Eye (tissue), 1 donor: Measurements from ENCODE around the gene PLIN1.
"Not testable (repeated sequence)": the region's sequence is repeated elsewhere in the genome, so short reads cannot be mapped to it uniquely, and the experiment has no call there.

Experiments
- DNase-seq: peaks from one replicate; pipeline ENCODE4 v3.0.0-alpha.2; 2015

Gene PLIN1, protein sequence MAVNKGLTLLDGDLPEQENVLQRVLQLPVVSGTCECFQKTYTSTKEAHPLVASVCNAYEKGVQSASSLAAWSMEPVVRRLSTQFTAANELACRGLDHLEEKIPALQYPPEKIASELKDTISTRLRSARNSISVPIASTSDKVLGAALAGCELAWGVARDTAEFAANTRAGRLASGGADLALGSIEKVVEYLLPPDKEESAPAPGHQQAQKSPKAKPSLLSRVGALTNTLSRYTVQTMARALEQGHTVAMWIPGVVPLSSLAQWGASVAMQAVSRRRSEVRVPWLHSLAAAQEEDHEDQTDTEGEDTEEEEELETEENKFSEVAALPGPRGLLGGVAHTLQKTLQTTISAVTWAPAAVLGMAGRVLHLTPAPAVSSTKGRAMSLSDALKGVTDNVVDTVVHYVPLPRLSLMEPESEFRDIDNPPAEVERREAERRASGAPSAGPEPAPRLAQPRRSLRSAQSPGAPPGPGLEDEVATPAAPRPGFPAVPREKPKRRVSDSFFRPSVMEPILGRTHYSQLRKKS

DNA sequence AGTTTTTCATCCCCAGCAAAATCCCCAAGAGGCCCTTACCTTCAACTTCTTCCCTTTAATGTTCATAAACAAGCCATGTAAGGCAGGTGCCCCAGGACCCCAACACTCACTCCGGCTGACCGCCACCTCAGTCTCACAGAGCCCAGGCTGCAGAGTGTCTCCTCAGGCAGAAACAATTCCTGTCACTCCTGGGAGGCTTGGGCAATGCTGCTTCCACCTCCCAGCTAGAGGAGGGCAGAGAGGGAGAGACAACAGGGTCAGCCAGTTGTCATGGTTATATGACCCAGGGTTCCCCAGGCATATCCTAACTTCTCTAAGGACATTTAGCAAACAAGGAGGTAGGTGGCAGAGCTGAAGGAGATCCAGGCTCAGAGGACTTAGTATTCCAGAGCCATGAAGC is at the start of gene PLIN1:
Gene PLIN1, minus strand, starts transcription at position 156 of the 400 bp plus-strand sequence. CDS start 1,878 bp downstream, outside the sequence.
- peak; percentile 43 for DNase-seq

DNA sequence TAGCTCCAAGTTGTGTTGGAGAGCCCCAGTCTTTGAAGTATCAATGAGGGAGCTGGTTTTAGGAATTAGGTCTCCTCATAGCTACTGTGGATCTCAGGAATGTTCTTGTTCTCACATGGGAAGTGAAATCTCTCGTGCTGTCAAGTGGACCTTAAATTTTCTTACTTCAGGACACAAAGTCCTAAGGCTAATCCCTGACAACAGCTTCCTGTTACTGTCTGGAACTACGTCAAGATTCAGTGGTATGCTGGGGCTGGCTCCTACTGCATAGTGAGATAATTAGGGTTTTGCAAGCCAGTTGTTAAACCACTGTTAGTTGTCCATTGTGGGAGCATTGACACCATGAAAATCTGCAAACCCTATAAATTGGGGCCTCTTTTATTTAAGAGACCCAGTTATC is 49.1 kb upstream of the PLIN1 start:
- DNase-seq: no peak

DNA sequence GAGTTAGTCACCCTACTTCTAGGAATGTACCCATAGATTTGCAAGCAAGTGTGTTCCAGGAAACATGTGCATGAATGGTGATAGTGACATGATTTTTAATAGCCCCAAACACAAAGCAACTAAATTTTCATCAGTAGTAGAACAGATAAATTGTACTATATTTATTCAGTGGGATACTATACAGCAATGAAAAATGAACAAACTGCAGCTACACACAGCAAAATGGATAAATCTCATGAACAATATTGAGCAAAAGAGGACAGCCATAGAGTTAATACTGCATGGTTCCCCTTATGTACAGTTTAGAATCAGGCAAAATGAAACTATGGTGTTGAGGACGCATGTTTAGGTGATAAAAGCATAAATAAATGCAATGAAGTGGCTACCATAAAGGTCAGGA is 45.9 kb upstream of the PLIN1 start:
- no peak for DNase-seq

DNA sequence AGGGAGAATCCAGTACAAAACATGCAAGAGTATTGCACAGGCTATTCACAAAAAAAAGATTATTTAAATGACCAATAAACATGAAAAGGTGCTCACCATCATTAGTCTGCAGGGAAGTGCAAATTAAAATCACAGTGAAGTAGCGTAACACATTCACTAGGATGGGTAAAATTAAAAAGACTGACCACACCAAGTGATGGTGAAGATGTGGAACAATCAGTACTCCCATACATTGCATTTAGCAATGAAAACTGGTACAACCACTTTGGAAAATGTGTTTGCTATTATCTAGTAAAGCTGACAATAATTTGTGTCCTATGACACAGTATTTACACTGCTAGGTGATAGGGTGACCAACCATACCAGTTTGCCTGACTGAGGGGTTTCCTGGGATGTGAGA is 45.5 kb upstream of the PLIN1 start:
- DNase-seq: no peak

DNA sequence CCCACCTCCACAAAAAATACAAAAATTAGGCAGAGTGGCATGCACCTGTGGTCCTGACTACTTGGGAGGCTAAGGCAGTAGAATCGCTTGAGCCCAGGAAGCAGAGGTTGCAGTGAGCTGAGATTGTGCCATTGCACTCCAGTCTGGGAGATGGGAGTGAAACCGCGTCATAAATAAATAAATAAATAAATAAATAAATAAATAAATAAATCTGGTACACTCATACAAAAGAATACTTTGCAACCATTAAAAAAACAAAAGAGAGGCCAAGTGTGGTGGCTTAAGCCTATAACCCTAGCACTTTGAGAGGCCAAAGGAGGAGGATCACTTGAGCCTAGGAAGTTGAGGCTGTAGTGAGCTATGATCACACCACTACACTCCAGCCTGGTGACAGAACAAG is 43.9 kb upstream of the PLIN1 start:
- no peak for DNase-seq

DNA sequence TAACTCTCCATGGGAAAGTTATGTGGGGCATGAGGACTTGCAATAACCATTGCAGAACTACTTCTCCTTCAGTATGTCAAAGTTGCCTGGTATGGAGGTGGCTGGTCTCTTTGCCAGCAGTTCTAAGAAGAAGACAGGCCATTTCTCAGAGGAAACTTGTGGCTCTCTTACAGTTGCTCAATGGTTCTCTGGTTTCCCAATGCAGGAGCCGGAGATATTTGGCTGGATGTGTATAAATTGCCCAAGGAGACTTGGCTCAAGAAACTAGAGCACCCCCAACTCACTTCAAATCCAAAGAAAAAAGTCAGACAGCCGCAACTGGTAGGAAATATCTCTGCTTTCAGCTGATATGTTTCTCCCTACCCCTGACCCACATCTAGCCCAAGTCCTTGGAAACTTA is 35.6 kb upstream of the PLIN1 start:
- no peak for DNase-seq

DNA sequence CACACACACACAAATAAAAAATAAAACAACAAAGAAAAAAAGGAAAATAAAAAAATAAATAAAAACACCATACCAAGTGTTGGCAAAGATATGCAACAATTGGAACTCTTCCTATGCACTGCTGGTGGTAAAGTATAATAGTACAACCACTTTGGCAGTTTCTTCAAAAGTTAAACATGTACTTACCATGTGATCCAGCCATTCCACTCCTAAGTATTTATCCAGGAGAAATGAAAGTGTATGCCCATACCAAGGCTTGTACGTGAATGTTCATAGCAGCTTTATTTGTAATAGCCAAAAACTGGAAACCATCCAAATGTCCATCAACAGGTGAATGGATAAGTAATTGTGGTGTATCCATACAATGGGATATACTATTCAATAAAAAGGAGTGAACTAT is 28.4 kb upstream of the PLIN1 start:
- DNase-seq: no peak

DNA sequence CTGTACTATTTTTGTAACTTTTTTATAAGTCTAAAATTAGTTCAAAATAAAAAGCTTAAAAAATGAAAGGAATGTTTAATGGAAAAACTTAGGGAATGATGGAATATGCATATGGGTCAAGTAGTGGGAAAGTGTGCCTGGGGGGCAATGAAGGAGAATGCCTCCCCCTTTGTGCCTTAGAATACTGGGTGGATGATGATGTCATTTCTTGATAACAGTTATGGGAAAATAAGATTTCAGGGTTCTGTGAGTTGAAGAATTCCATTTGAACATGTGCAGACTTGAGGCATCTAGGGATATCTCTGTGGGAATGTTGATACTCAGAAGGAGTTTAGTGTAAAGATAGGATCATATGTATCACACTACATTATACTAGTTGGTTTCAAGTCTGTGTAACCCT is 25.2 kb upstream of the PLIN1 start:
- DNase-seq: no peak

DNA sequence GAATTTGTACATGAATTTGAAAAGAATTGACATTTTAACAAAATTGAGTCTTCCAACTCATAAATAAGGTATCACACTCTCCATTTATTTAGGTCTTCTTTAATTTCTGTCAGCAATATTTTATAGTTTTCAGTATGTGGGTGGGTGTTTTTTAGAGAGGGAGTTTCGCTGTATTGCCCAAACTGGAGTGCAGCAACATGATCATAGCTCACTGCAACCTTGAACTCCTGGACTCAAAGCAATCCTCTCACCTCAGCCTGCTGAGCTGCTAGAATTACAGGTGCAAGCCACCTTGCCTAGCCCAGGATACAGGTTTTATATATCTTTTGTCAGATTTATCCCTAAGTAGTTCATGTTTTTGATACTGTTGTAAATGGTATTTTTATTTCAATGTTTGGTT is 16.0 kb upstream of the PLIN1 start:
- no peak for DNase-seq

DNA sequence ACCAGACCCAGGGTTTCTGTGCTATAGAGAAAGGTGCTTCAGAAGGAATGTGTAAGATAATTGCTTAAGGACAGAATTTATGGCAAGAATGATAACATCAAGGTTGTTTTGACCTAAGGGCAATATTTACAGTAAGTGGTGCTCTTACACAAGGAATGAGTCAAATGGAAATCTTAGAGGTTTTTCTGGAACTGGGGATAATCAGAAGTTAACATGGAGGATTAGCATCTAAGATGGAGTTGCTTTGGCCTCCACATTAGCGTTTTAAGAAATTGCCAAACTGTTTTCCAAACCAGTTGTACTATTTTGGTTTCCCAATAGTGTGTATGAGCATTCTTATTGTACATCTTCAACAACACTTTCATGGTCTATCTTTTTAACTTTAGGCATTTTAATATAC is 14.5 kb upstream of the PLIN1 start:
- DNase-seq: no peak

DNA sequence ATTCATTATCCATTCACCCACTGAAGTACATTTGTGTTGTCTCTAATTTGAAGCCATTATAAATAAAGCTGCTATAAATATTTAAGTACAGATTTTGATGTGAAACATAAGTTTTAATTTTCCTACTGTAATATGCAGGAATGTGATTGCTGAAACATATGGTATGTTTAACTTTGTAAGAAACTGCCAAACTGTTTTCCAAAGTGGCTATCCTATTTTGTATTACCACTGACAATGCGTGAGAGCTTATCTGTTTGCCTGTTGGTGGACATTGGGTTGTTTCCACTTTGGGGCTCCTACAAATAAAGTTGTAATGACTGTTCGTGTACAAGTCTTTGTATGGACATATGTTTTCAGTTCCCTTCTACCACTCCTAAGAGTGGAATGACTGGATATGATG is 13.9 kb upstream of the PLIN1 start:
- no peak for DNase-seq

DNA sequence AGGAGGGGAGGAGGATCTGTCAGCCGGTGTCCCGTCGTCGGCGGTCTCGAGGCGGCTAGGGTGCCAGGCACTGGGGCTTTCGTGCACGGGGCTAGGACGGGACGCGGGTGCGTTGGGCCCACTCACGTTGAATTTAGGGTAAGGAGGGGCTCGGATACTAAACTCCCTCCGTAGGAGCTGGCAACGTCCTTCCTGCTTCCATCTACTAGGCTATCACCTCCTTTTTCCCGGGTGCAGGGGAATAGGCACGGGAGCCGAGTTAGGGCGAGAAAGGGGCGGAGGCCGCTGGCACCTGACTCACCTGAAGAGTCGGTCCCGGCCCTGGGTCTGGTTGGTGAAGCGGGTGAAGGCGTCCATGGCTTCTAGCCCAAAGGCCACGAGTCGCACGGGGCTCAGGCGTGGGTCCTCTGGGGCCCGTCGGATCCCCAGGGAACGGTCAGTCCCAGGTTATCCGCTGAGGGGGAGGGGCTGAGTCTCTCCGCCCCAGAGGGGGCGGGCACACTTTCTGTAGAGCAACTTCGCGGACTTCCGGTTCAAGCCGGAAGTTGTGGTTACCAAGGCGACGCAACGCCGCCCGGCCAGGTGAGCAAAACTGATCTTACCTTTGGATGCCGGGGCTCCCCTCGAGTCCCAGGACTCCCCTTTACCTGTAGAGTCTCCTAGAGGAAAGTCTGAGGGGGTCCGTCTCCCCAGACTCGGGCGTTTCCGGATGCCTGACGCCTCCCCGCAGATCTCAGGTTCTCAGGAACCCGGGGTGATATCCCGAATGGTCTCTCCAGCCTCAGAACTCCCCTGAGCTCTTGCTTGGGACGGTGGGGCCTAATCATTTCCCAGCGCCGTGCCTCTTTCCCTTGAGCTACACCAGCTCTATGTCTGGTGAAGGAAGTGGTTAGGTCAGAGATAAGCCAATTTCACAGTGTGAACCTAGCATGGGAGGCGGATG is 11.4 kb upstream of the PLIN1 start, which contains the start of the genes PEX11A and WDR93:
Gene PEX11A, minus strand, starts transcription at position 479 of the 943 bp plus-strand sequence. Its CDS starts 122 bp downstream, at position 357.
Gene WDR93, plus strand, starts transcription at position 536 of the 943 bp plus-strand sequence. CDS start 10,936 bp downstream, outside the sequence.
- peak; percentile 92 for DNase-seq

DNA sequence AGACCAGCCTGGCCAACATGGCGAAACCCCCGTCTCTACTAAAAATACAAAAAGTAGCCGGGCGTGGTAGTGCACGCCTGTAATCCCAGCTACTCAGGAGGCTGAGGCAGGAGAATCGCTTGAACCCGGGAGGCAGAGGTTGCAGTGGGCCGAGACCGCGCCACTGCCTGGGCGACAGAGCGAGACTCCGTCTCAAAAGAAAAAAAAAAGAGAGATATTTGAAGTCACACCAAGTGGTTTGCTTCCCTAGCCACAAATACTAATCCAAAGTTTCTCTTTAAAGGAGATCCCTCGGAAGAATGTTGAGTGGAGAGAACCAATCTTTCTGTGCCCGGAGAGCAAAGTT is 10.7 kb upstream of the PLIN1 start:
- DNase-seq: not testable (repeated sequence)

DNA sequence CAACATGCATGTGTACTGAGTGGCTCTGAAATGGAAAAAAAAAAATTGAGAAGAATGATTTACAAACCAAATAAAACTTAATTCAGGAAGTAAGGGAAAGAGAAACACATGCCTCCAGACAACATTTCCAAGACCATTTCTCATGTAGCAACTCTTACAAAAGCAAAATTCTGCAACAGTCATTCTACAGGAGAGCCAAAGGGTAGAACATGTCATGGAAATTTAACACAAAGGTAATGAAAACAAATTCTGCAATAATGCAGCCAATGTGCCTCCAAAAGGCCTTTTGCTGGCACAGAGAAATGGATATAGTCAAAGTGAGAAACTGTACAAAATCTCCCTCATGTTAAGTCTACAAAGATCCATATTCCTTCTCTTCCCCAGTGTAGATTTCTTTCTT is 7.4 kb upstream of the PLIN1 start:
- no peak for DNase-seq

DNA sequence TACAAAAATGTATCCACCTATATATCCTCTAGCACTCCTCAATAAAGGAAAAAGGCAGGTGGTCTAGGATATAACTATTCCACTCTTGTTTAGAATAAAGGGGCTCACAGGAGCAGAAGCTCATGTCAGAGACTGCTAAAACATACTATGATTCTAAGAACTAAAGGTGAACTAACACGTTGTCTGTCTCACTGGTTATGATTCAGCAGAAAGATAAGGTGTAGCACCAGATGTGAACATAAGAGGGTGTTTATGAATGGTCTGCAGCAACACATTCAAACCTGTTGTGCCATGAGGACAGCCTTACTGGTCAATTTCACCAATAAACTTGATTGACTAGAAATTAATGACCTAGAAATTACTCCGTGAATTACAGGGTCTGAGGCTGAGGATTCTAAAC is 6.8 kb upstream of the PLIN1 start:
- DNase-seq: no peak

DNA sequence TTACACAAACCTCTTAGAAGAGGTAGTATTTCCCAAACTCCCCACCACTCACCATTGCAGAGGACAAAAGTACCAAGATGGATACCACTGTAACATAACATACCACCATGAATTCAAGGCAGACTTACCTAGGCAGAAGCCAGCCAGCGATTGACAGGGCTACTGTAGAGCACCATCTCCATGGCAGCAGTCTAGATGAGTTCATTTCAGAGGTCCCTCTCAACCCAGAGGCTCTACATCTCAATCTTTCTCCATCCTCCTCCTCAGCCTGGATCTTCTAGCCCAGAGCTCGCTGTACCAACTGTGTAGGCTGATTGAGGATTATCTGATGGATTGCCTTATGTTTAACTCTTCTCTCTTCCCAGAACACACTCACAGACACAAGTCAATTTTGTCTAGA is 2.0 kb upstream of the PLIN1 start:
- DNase-seq: no peak

DNA sequence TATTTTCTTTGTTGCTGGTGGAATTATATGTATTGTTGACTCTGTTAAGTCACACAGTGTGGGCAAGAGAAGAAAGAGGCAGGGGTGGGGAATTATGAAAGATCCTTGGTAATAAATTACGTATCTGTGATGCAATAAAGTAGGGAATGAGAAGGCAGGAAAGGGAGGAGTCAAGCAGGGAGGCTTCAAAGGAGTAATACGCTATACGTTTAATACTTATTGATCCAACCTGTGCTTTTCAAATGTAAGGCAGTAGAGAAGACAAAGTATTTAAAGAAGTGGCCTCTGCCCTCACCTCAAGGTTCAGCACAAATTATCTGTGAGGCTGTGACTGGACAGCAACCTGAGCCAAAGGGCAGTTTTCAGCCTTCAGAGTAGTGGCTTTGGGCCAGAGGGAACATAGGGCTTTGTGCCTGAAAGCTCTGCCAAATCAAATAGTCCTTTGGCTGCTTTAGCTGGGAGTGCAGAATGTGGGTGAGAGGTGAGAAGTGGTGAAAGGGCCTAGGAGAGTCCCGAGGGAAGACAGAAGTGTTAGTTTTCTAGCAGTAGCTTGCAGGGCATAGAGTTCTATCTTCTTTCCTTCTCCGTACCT is 1.2 kb upstream of the PLIN1 start:
- no peak for DNase-seq

DNA sequence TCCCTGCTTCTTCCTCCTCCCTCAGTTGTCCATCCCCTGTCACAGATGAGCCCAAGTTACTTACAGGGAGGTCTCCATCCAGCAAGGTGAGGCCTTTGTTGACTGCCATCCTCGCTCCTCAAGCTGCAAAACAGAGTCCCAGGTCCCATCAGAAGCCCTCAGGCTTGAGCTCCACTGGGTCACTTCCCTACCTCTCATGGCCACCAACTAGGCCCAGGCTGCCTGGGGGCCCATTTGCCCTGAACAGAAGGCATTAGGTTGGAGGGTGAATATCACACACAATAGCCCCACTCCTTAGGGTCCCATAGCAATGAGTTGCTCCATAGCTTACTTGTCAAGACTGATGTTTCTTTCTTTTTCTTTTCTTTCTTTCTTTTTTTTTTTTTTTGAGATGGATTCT is 1.8 kb downstream of the PLIN1 start:
- no peak for DNase-seq

DNA sequence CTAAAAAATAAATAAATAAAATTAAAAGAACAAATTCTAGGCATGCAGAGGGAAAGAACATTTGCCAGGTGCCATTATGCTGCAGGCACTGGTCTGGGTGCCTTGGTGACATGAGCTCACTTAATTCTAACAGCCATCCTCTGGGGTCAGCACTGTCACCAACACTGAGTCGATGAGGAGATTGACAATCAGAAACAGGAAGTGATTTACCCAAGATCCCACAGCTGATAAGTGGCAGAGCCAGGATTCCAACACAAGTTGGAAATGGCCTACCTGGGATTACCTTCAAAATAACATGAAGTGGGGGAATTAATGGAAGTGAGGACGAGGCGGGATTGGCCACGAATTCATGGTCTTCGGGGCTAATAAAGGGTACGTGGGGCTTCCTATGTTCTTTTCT is 3.6 kb downstream of the PLIN1 start:
- DNase-seq: no peak

DNA sequence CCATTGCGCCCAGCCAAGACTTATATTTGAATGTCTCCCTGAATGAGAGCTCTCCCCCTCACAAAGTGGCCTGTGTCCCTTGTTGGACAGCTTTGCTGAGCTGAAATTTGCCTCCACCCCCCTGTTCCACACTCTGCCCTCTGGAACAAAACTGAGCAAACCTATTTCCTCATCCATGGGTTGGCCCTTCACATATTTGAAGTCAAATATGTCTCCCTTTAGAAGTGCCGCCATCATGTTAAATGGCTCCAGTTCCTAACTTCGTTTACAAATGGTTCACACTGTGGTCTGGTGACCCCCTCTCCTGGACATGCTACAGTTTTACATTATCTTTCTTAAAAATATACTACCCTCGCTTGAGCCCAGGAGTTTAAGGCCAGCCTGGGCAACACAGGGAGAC is 4.6 kb downstream of the PLIN1 start:
- no peak for DNase-seq

DNA sequence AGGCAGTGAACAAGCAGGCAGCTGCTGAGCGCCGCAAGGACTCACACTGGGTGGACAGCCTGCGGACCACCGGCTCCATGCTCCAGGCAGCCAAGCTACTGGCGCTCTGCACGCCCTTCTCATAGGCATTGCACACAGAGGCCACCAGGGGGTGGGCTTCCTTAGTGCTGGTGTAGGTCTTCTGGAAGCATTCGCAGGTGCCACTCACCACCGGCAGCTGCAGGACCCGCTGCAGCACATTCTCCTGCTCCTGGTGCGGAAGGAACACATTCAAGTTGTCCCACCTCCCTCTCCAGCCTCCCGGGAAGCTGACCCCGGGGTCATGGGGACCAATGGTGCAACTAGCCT is 6.0 kb downstream of the PLIN1 start:
- peak; percentile 64 for DNase-seq

DNA sequence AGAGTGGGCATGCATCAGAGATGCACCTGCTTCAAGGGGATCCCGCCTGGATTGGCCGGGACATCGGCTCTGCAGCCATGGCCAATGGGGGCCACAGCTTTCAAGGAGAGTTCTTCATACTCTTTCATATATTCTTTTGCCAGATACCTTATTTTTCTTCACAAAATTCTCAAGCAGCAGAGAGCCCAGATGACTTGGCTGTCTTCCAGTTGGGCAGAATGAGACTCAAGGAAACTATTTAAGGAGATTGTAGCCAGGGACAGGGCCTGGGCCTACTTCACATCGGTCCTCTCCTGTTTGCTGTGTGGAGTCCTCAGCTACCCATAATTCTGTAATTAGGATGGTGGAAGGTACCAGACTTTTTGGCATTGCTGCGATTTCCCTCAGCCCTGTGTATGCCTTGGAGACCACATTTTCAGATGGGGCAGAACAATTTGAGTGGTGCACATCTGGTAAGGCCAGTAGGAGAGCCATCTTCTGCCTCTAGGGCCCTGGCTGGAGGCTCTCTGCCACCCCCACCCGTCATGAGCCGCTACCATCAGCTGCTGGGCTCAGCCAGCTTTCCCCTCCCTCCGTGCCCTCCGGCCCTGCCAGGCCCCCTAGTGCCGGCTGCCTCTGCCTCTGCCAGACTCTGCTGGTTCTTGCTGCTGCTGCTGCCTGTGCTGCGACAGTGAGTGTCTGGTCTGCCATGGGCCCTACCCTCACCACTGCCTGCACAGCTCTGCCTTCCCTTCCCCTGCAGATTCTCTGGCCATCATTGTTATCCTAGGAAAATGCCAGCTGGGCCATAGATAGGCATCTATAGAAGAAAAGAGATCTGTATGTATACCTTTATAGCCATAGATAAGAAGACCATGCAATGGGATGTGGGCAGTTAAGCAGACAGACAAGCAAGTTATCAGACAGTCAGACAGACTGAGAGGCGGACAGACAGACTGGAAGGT is 6.7 kb downstream of the PLIN1 start:
- no peak for DNase-seq
